ENCODE results near the gene OSGEP. TPM values are rescaled to one million over a fixed set of nuclear protein-coding genes. Genes with fewer than 3 reads are reported as not detected.
A peak's percentile ranks its signal among the peaks of the same experiment; 100 is the strongest.

Gene OSGEP
- total RNA-seq, 1 experiment from 2014 or later: 63.1 TPM

- Histone ChIP-seq H3K36me3 (ENCODE audit: control insufficient read depth, insufficient read depth, low read length) (no peaks in the 10 kb centered on the region), H3K4me3 (ENCODE audit: low read depth, low read length) (peak overlapping the region; percentile 90), H3K27me3 (replicated peaks; ENCODE audit: control insufficient read depth, insufficient read depth, low read length) (no peaks in the 10 kb centered on the region), H3K4me1 (peaks cover 9% of the 10 kb centered on the region), H3K9me3 (no peaks in the 10 kb centered on the region)
- Mint-ChIP-seq H3K4me3 (ENCODE audit: unreplicated experiment) (peak overlapping the region; percentile 83), H3K4me1 (ENCODE audit: low read depth, unreplicated experiment) (peaks cover 21% of the 10 kb centered on the region), H3K36me3 (ENCODE audit: insufficient read depth, unreplicated experiment) (peaks cover 56% of the 10 kb centered on the region), H3K27me3 (ENCODE audit: insufficient read depth, unreplicated experiment) (no peaks in the 10 kb centered on the region), H3K9me3 (ENCODE audit: unreplicated experiment) (no peaks in the 10 kb centered on the region), H3K27ac (ENCODE audit: unreplicated experiment) (peak overlapping the region; percentile 90)
- DNase-seq: peak; percentile 42 to 43
- POLR2A ChIA-PET: interaction anchor here (0.5 to 2.9 kb wide), 11 partner anchors 8 to 138 kb away, joined by 3 to 33 read pairs (median 4); partner anchors contain the start of genes APEX1, OSGEP, PARP2 and PIP4P1
- TF ChIP-seq CTCF (IDR thresholded peaks at IDR 0.05; ENCODE audit: insufficient read depth in 1 of 2, low read depth in 1 of 2, low read length in 1 of 2, severe bottlenecking in 1 of 2, unreplicated experiment in 1 of 2): no peak
- intact Hi-C loops (cut with micrococcal nuclease; ENCODE audit: unreplicated experiment): loop anchor here (1.0 to 2.0 kb wide), 3 partner anchors 9 to 57 kb away; partner anchors contain the start of genes PIP4P1 and TEP1
- CTCF ChIA-PET: interaction anchor here (0.6 to 1.3 kb wide), 2 partner anchors 40 to 54 kb away, joined by 5 to 6 read pairs; no protein-coding TSS in a partner anchor
- no TSS peak for BruUV-seq (replicated peaks)
Measured at GRCh38 chr14:20469890-20470602, 15.4 kb upstream of the OSGEP start.

GRCh38 chr14:20469242-20469889, 14.8 kb upstream of the OSGEP start, which contains the start of gene PNP:
Gene PNP (plus strand): TSS chr14:20469406. CDS start chr14:20469525, 119 bp downstream.
- H3K4me1 Mint-ChIP-seq (ENCODE audit: low read depth, unreplicated experiment): peaks cover 21% of the 10 kb centered on the region
- Histone ChIP-seq H3K9me3 (no peaks in the 10 kb centered on the region), H3K4me1 (peaks cover 9% of the 10 kb centered on the region), H3K36me3 (ENCODE audit: control insufficient read depth, insufficient read depth, low read length) (no peaks in the 10 kb centered on the region), H3K27me3 (replicated peaks; ENCODE audit: control insufficient read depth, insufficient read depth, low read length) (no peaks in the 10 kb centered on the region), H3K4me3 (ENCODE audit: low read depth, low read length) (peak within 1 kb of the TSS; percentile 90)
- intact Hi-C loops (cut with micrococcal nuclease; ENCODE audit: unreplicated experiment): loop anchor here (1.0 to 2.0 kb wide), 3 partner anchors 8 to 56 kb away; partner anchors contain the start of genes PIP4P1 and TEP1
- H3K9me3 Mint-ChIP-seq (ENCODE audit: unreplicated experiment): no peaks in the 10 kb centered on the region
- TF ChIP-seq CTCF (IDR thresholded peaks at IDR 0.05; ENCODE audit: insufficient read depth in 1 of 2, low read depth in 1 of 2, low read length in 1 of 2, severe bottlenecking in 1 of 2, unreplicated experiment in 1 of 2): no peak
- POLR2A ChIA-PET: interaction anchor here (0.5 to 2.9 kb wide), 11 partner anchors 8 to 137 kb away, joined by 3 to 33 read pairs (median 4); partner anchors contain the start of genes APEX1, OSGEP, PARP2 and PIP4P1
- peak; percentile 94 for DNase-seq
- H3K4me3 Mint-ChIP-seq (ENCODE audit: unreplicated experiment): peak within 1 kb of the TSS; percentile 83
- no peaks in the 10 kb centered on the region for H3K27me3 Mint-ChIP-seq (ENCODE audit: insufficient read depth, unreplicated experiment)
- peak within 1 kb of the TSS; percentile 90 for H3K27ac Mint-ChIP-seq (ENCODE audit: unreplicated experiment)
- TSS peak; percentile 36 for BruUV-seq (replicated peaks)
- H3K36me3 Mint-ChIP-seq (ENCODE audit: insufficient read depth, unreplicated experiment): peaks cover 49% of the 10 kb centered on the region
- CTCF ChIA-PET: interaction anchor here (0.6 to 1.3 kb wide), 3 partner anchors 40 to 126 kb away, joined by 3 to 6 read pairs (median 5); partner anchors contain the start of gene PARP2

GRCh38 chr14:20468764-20469241, 14.2 kb upstream of the OSGEP start:
- ChIA-PET CTCF (interaction anchor here (1.0 kb wide), 1 partner anchor 126 kb away, joined by 3 read pairs; the partner anchor contains the start of gene PARP2), POLR2A (interaction anchor here (0.7 to 2.9 kb wide), 3 partner anchors 7 to 17 kb away, joined by 3 to 33 read pairs (median 16); partner anchors contain the start of genes APEX1, OSGEP and PIP4P1)
- no peaks in the 10 kb centered on the region for H3K9me3 Mint-ChIP-seq (ENCODE audit: unreplicated experiment)
- Histone ChIP-seq H3K36me3 (ENCODE audit: control insufficient read depth, insufficient read depth, low read length) (no peaks in the 10 kb centered on the region), H3K27me3 (replicated peaks; ENCODE audit: control insufficient read depth, insufficient read depth, low read length) (no peaks in the 10 kb centered on the region), H3K4me1 (peaks cover 9% of the 10 kb centered on the region), H3K4me3 (ENCODE audit: low read depth, low read length) (peak overlapping the region; percentile 90), H3K9me3 (no peaks in the 10 kb centered on the region)
- BruUV-seq (replicated peaks): no TSS peak
- intact Hi-C loops (cut with micrococcal nuclease; ENCODE audit: unreplicated experiment): loop anchor here (1.0 to 2.0 kb wide), 3 partner anchors 8 to 56 kb away; partner anchors contain the start of genes PIP4P1 and TEP1
- peaks cover 43% of the 10 kb centered on the region for H3K36me3 Mint-ChIP-seq (ENCODE audit: insufficient read depth, unreplicated experiment)
- H3K4me1 Mint-ChIP-seq (ENCODE audit: low read depth, unreplicated experiment): peaks cover 21% of the 10 kb centered on the region
- no peak for DNase-seq
- peak overlapping the region; percentile 83 for H3K4me3 Mint-ChIP-seq (ENCODE audit: unreplicated experiment)
- H3K27me3 Mint-ChIP-seq (ENCODE audit: insufficient read depth, unreplicated experiment): no peaks in the 10 kb centered on the region
- peak overlapping the region; percentile 90 for H3K27ac Mint-ChIP-seq (ENCODE audit: unreplicated experiment)
- no peak for TF ChIP-seq CTCF (IDR thresholded peaks at IDR 0.05; ENCODE audit: insufficient read depth in 1 of 2, low read depth in 1 of 2, low read length in 1 of 2, severe bottlenecking in 1 of 2, unreplicated experiment in 1 of 2)

All from Caco-2 (cell line).